ENCODE data around the gene CADPS.

DNA sequence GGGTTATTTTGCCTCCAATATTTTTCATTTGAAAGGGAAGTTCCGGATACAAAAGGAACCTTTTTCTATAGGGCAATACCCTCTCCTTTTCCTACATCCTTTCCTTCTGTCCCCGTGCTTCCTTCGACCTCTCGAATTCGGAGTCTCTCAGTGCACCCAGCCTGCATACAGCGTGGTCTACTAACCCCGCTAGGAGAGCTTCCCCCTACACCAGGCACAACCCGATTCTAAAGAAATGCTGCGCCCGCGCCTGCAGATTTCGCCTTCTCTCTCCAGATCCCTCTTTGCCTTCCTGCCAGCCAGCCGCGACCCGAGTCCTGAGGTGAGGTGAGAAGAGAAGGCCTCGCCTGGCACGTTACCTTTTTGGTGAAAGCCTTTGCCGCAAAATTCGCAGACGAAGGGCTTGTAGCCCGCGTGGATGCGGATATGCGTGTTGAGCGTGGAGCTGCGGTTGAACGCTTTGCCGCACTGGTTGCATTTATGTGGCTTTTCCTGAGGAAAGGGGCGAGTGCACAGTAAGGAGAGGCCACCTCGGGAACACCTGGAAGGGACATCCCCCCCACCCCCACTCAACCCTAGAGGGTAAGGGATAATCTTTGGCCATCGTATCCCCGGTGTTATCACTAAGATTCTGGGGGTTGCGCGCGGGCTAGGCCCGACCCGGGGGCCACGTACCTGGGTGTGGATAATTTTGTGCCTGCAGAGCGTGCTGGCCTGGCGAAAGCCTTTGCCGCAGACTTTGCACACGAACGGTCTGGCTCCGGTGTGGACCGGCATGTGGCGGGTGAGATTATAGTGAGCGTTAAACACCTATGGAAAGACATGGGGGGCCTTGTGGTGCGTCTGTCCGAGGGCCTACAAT lies 504.1 kb downstream of the CADPS start:
- TF ChIP-seq FOXM1 (IDR thresholded peaks at IDR 0.05; ENCODE audit: low read depth): no peak
- TF ChIP-seq CTCF (IDR thresholded peaks at IDR 0.05): no peak
- TF ChIP-seq FOSL2 (IDR thresholded peaks at IDR 0.05; ENCODE audit: borderline replicate concordance, low read depth): no peak
- no peak for TF ChIP-seq MXI1 (IDR thresholded peaks at IDR 0.05; ENCODE audit: low read depth, low read length)
- TF ChIP-seq TAF1 (IDR thresholded peaks at IDR 0.05; ENCODE audit: borderline replicate concordance, low read depth, low read length): no peak
- no peak for TF ChIP-seq RXRA (IDR thresholded peaks at IDR 0.05; ENCODE audit: borderline replicate concordance, low read depth)
- TF ChIP-seq, protein P1, sequence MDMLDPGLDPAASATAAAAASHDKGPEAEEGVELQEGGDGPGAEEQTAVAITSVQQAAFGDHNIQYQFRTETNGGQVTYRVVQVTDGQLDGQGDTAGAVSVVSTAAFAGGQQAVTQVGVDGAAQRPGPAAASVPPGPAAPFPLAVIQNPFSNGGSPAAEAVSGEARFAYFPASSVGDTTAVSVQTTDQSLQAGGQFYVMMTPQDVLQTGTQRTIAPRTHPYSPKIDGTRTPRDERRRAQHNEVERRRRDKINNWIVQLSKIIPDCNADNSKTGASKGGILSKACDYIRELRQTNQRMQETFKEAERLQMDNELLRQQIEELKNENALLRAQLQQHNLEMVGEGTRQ (IDR thresholded peaks at IDR 0.05; ENCODE audit: borderline replicate concordance, low read depth, low read length): no peak

Measured in SK-N-SH (cell line).